Heart left ventricle (tissue), 16 donors: ENCODE data around the gene NUDT14. TPM values are rescaled to one million over a fixed set of nuclear protein-coding genes. Genes with fewer than 3 reads are reported as not detected.

ENCODE experiments used
- ATAC-seq, 4 donors: fragments of 200-7000 bp; cut with Tn5 transposase; one replicate each; pipeline ENCODE4 v1.9.1; 2020 to 2022; ENCODE audit warnings: moderate library complexity in 4 of 4, mild to moderate bottlenecking in 3 of 4, moderate number of reproducible peaks in 1 of 4
- DNase-seq, 5 donors: peaks; one replicate each; pipeline ENCODE4 v3.0.0-alpha.2; 2020
- H3K27ac ChIP-seq, 12 donors: fragments of 200-600 bp; sonication (generic) in 4 of 12; one replicate each; pipeline versions ENCODE4 v1.5.0 to v1.8.0; 2016 to 2022; ENCODE audit warnings: mild to moderate bottlenecking in 2 of 12
- H3K27me3 ChIP-seq, 9 donors: fragments of 200-600 bp; sonication (generic) in 2 of 9; one replicate each; pipeline versions ENCODE4 v1.5.1 to v1.8.0; 2016 to 2022; ENCODE audit warnings: mild to moderate bottlenecking in 3 of 9
- H3K36me3 ChIP-seq, 9 donors: fragments of 200-600 bp; sonication (generic) in 2 of 9; one replicate each; pipeline versions ENCODE4 v1.5.0 to v1.8.0; 2018 to 2022; ENCODE audit warnings: mild to moderate bottlenecking in 2 of 9
- H3K4me1 ChIP-seq, 12 donors: fragments of 200-600 bp; sonication (generic) in 4 of 12; one replicate each; pipeline versions ENCODE4 v1.5.0 to v1.8.0; 2016 to 2022; ENCODE audit warnings: mild to moderate bottlenecking in 3 of 12
- H3K4me3 ChIP-seq, 12 donors: fragments of 200-600 bp; sonication (generic) in 4 of 12; one replicate each; pipeline versions ENCODE4 v1.5.0 to v1.8.0; 2017 to 2022; ENCODE audit warnings: mild to moderate bottlenecking in 9 of 12, moderate library complexity in 4 of 12
- H3K9me3 ChIP-seq, 12 donors: fragments of 200-600 bp; sonication (generic) in 4 of 12; one replicate each; pipeline versions ENCODE4 v1.5.0 to v1.8.0; 2016 to 2022; ENCODE audit warnings: mild to moderate bottlenecking in 1 of 12
- POLR2A ChIP-seq, 2 donors: fragments of 450-650 bp; IDR thresholded peaks; one replicate each; pipeline ENCODE4 v1.6.1; 2017; ENCODE audit warnings: antibody characterized with exemption in 2 of 2, mild to moderate bottlenecking in 2 of 2, moderate library complexity in 2 of 2
- WGBS, 4 donors: extraction: QIAGEN DNeasy Blood & Tissue Kit in 2 of 4; methylation state at CpG; one replicate each; pipeline versions ENCODE4 v1.1.5 to v1.1.7; 2013 to 2018; 5-methylcytosine and 5-hydroxymethylcytosine counted together
- intact Hi-C, 10 donors: fragments of 100-400 bp; cut with DNase I; formaldehyde crosslinking; loops; one replicate each; pipeline versions ENCODE4 v1.11.1 to v1.14.2; 2022
- polyA plus RNA-seq, 2 donors: library from polyadenylated mRNA; stranded (reverse); fragments of 200-250 nt; gene quantifications; one replicate each; pipeline ENCODE4 v1.2.3, GENCODE V29; 2013
- total RNA-seq, 9 donors: library from RNA; depleted of rRNA in 2 of 9; stranded (reverse); fragments of >200 nt in 2 of 9; fragmentation: NEBNext Ultra II Directional in 3 of 9; extraction: Animal tissue kit (Norgen Biotek cat#: 25700) in 3 of 9; gene quantifications; one replicate each; pipeline versions ENCODE4 v1.1.0 to v1.2.4, GENCODE V29; 2016 to 2023
- TF ChIP-seq, protein P1 (sequence below), 12 donors: fragments of 200-600 bp; sonication (generic) in 4 of 12; IDR thresholded peaks; one replicate each; pipeline versions ENCODE4 v1.5.0 to v1.8.0; 2018 to 2022; ENCODE audit warnings: antibody characterized with exemption in 12 of 12, mild to moderate bottlenecking in 5 of 12
- donor health status: ischemic (EF 13 %, LVEDD 7.1; RV severe dilation, severe dysfunction).
- donor health status: healthy with polysubstance abuse.
- donor health status: DM: no; HTN: yes; CAD: no.
- donor health status: DM: no; HTN: no; CAD: no.
- donor health status: ischemic (EF 25% LVEDD 6.9; RV normal size, moderate dysfunction).
- donor health status: ischemic (EF 25% LVEDD 5.7; RV mildly dilated, moderate dysfunction).
- donor health status: healthy.
- donor health status: DM: yes; HTN: yes; CAD: no.
- donor health status: ischemic (EF 35%, LVEDD 5.7; RV mildly dilated, moderate dysfunction).
- donor health status: nonischemic (EF 11% LVEDD 7.7; RV severe dilation, severe dysfunction).
- donor health status: DM: yes; HTN: yes; CAD: no.
- donor health status: PGD.
- donor health status: ischemic (EF 29% LVEDD 5.4; RV normal size, mild dysfunction).
- donor health status: nonischemic (EF 23%, LVEDD 6.1; RV moderate dilation, normal function).

The NUDT14 gene
- total and polyA plus RNA-seq, 11 donors = 14.3 to 48.9 (median 23.8) TPM

DNA sequence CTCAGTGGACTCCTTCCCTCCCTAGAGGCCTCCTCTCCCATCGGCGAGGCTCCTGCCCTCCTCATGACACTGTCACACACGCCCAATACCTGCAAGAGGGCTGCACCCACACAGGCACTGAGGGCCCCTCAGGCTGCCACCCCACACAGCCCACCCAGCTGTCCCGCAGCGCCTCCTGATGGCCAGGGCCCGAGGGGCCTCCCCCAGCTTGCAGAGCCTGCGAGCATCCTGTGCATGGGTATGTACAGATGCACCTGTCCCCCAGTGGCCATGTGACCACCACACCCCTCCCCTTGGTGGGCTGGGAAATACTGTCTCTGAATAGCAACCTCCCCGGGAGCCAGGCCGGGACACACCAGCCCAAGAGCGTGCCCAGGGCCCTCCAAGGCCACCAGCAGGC, 19.0 kb upstream of the NUDT14 start:
- intact Hi-C loops = loop anchor here (2.0 to 10.0 kb wide), 11 partner anchors 47 to 327 kb away; partner anchors contain the start of genes TMEM121 (in 2 of the 10), AHNAK2 (in 1 of the 10) and BTBD6 (in 1 of the 10)
- no peak for ATAC-seq
- no peak for TF ChIP-seq POLR2A (IDR thresholded peaks at IDR 0.05)
- TF ChIP-seq, protein P1, sequence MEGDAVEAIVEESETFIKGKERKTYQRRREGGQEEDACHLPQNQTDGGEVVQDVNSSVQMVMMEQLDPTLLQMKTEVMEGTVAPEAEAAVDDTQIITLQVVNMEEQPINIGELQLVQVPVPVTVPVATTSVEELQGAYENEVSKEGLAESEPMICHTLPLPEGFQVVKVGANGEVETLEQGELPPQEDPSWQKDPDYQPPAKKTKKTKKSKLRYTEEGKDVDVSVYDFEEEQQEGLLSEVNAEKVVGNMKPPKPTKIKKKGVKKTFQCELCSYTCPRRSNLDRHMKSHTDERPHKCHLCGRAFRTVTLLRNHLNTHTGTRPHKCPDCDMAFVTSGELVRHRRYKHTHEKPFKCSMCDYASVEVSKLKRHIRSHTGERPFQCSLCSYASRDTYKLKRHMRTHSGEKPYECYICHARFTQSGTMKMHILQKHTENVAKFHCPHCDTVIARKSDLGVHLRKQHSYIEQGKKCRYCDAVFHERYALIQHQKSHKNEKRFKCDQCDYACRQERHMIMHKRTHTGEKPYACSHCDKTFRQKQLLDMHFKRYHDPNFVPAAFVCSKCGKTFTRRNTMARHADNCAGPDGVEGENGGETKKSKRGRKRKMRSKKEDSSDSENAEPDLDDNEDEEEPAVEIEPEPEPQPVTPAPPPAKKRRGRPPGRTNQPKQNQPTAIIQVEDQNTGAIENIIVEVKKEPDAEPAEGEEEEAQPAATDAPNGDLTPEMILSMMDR (IDR thresholded peaks at IDR 0.05) = peak in 1 of 12 donors; percentile 10
- H3K27ac ChIP-seq = peak overlapping the region in 10 of 12 donors; percentile 20 to 97 (median 88)
- peaks cover 0 to 100% (median 74%) of the 10 kb centered on the region in 12 donors for H3K4me1 ChIP-seq
- no peak for DNase-seq
- H3K27me3 ChIP-seq = peaks cover 0 to 48% (median 13%) of the 10 kb centered on the region in 9 donors
- H3K4me3 ChIP-seq = no peak overlapping the region
- H3K9me3 ChIP-seq = no peaks in the 10 kb centered on the region
- H3K36me3 ChIP-seq = no peaks in the 10 kb centered on the region
- 75 to 82% (median 80%) methylated on average over 10 of the region's 10 CpGs for WGBS, 4 donors

DNA sequence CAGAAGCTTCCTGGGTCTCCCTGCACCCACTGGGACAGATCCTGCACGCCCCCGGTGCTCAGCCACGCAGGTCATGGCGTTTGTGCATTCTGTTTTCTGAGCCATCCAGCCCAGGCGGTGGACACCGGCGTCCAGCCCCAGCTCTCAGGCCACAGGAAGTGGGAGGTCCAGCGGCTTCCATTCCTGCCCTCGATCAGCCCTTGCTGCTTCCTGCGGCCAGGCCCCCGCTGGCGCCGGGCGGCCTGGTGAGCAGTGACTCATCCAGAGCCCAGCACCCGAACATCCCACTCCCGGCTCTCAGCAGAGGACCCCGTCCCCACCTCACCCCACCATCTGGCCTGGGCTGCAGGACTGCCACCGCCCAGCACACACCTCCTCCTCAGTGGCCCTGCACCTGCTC, 18.0 kb upstream of the NUDT14 start:
- WGBS, 4 donors = 39 to 60% (median 48%) methylated on average over 13 to 18 of the region's 18 CpGs
- intact Hi-C loops = loop anchor here in 1 of 10 donors (5.0 kb wide), 1 partner anchor 47 kb away; no protein-coding TSS in a partner anchor
- Histone ChIP-seq H3K27ac (peak overlapping the region; percentile 46 to 97 (median 85)), H3K36me3 (no peaks in the 10 kb centered on the region), H3K4me3 (peak overlapping the region in 2 of 12 donors; percentile 4 to 9), H3K27me3 (peaks cover 0 to 57% (median 22%) of the 10 kb centered on the region in 9 donors), H3K9me3 (no peaks in the 10 kb centered on the region), H3K4me1 (peaks cover 4 to 100% (median 74%) of the 10 kb centered on the region in 12 donors)
- TF ChIP-seq POLR2A (IDR thresholded peaks at IDR 0.05) = no peak
- TF ChIP-seq, protein P1 (IDR thresholded peaks at IDR 0.05) = no peak
- DNase-seq (peak in 4 of 5 donors; percentile 62 to 79 (median 75)), ATAC-seq (peak in 3 of 4 donors; percentile 9 to 52 (median 12))

DNA sequence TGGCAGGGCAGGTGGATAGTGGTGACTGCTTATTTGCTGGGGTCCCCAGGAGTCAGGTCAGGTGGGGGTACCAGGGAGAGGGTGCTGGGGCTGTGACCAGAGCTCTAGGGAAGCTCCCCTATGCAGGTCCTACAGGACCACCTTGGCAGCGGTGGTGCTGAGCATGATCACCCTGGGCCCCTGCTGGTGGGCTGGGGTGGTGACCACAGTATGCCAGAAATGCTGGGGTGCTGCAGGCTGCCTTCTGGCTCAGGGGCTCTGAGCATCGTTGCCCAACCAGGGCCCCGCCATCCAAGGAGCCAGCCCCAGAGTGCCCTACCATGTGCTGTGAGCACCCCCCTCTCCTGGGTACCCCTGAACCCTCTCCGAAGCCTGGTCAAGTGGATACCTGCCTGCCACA, 17.5 kb upstream of the NUDT14 start:
- H3K4me3 ChIP-seq = peak overlapping the region in 2 of 12 donors; percentile 4 to 9
- H3K36me3 ChIP-seq = no peaks in the 10 kb centered on the region
- ATAC-seq (no peak), DNase-seq (no peak)
- WGBS, 4 donors = 74 to 93% (median 83%) methylated on average over 2 to 4 of the region's 4 CpGs
- peak overlapping the region; percentile 46 to 97 (median 85) for H3K27ac ChIP-seq
- peaks cover 0 to 62% (median 27%) of the 10 kb centered on the region in 9 donors for H3K27me3 ChIP-seq
- intact Hi-C loops = loop anchor here in 1 of 10 donors (5.0 kb wide), 1 partner anchor 46 kb away; no protein-coding TSS in a partner anchor
- peaks cover 9 to 100% (median 79%) of the 10 kb centered on the region in 12 donors for H3K4me1 ChIP-seq
- H3K9me3 ChIP-seq = no peaks in the 10 kb centered on the region
- no peak for TF ChIP-seq POLR2A (IDR thresholded peaks at IDR 0.05)
- TF ChIP-seq, protein P1 (IDR thresholded peaks at IDR 0.05) = peak in 1 of 12 donors; percentile 10

DNA sequence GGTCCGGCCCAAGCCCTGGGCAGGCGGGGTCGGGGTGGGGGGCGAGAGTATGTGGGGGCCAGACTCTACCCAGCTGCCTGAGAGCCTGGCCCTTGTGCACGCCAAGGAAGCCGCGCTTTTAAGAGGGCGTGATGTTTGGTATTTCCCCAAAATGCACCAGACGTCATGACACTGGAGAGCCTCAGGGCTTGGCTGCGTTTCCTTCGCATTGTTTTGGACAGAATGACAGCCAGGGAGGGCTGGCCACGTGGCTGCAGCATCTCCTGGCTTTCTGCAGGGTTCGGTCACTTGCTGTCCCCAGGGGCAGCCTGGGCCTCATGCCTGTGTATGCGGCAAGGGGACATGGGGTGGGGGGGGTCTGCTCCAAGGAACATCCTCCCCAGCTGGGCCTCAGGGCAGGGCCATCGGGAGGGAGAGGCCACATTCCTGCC, 16.1 kb upstream of the NUDT14 start:
- no peak for TF ChIP-seq POLR2A (IDR thresholded peaks at IDR 0.05)
- TF ChIP-seq, protein P1 (IDR thresholded peaks at IDR 0.05) = no peak
- Histone ChIP-seq H3K9me3 (no peaks in the 10 kb centered on the region), H3K4me3 (peak overlapping the region in 4 of 12 donors; percentile 29 to 36 (median 33)), H3K36me3 (no peaks in the 10 kb centered on the region), H3K27me3 (peaks cover 0 to 72% (median 28%) of the 10 kb centered on the region in 9 donors), H3K4me1 (peaks cover 10 to 96% (median 71%) of the 10 kb centered on the region in 12 donors), H3K27ac (peak overlapping the region; percentile 70 to 97 (median 86))
- WGBS, 4 donors = 6 to 13% (median 7%) methylated on average over 8 to 15 of the region's 15 CpGs
- peak; percentile 25 to 69 (median 28) for ATAC-seq
- intact Hi-C loops = loop anchor here in 2 of 10 donors (2.0 to 5.0 kb wide), 3 partner anchors 28 to 278 kb away; partner anchors contain the start of genes CRIP2 (in 1 of the 2) and JAG2 (in 1 of the 2)
- peak; percentile 78 to 82 (median 81) for DNase-seq
